Neuronal stem cell (in vitro differentiated cells): ENCODE data around the gene GPRC5B.

Experiments
- DNase-seq: peaks from one replicate; pipeline ENCODE4 v3.0.0-alpha.2; 2013; ENCODE audit warnings: low spot score
- H2AFZ ChIP-seq: one replicate; pipeline ENCODE4 v1.6.1; 2013; ENCODE audit warnings: mild to moderate bottlenecking, low read length, inconsistent platforms
- H2AK5ac ChIP-seq: 2 replicates; pipeline ENCODE4 v1.6.1; 2013; ENCODE audit warnings: low read depth, mild to moderate bottlenecking, inconsistent platforms, low read length, moderate library complexity, mixed read lengths
- H2BK120ac ChIP-seq: 2 replicates; pipeline ENCODE4 v1.6.1; 2013; ENCODE audit warnings: low read depth, mild to moderate bottlenecking, inconsistent platforms, low read length, moderate library complexity, mixed read lengths
- H2BK12ac ChIP-seq: one replicate; pipeline ENCODE4 v1.6.1; 2013; ENCODE audit warnings: low read length, inconsistent platforms
- H2BK15ac ChIP-seq: 2 replicates; pipeline ENCODE4 v1.6.1; 2013; ENCODE audit warnings: mild to moderate bottlenecking, low read length, inconsistent platforms, mixed read lengths
- H2BK5ac ChIP-seq: one replicate; pipeline ENCODE4 v1.6.1; 2013; ENCODE audit warnings: inconsistent platforms, mild to moderate bottlenecking, low read length, moderate library complexity
- H3K14ac ChIP-seq: one replicate; pipeline ENCODE4 v1.6.1; 2013; ENCODE audit warnings: low read length, inconsistent platforms
- H3K18ac ChIP-seq: 2 replicates; pipeline ENCODE4 v1.6.1; 2013; ENCODE audit warnings: low read length, inconsistent platforms
- H3K23ac ChIP-seq: 2 replicates; pipeline ENCODE4 v1.6.1; 2013; ENCODE audit warnings: low read depth, mild to moderate bottlenecking, mixed read lengths, low read length, inconsistent platforms; ENCODE audit not compliant: poor library complexity
- H3K27ac ChIP-seq: replicated peaks from 3 replicates; pipeline ENCODE4 v1.5.1; 2013; ENCODE audit warnings: low read length, inconsistent platforms
- H3K27me3 ChIP-seq, 3 experiments: 2 replicates each; pipeline ENCODE4 v1.6.1; 2013; ENCODE audit warnings: low read length in 3 of 3, mild to moderate bottlenecking in 2 of 3, inconsistent platforms in 1 of 3, low read depth in 1 of 3, mixed read lengths in 1 of 3, moderate library complexity in 1 of 3; ENCODE audit not compliant: control insufficient read depth in 3 of 3, insufficient read depth in 3 of 3
- H3K36me3 ChIP-seq, 2 donors: replicated peaks in 1 of 2; 2 replicates each; pipeline ENCODE4 v1.6.1; 2013; ENCODE audit warnings: low read length in 2 of 2; ENCODE audit not compliant: control insufficient read depth in 2 of 2, insufficient read depth in 2 of 2
- H3K4ac ChIP-seq: 2 replicates; pipeline ENCODE4 v1.6.1; 2013; ENCODE audit warnings: inconsistent platforms, mild to moderate bottlenecking, low read length, moderate library complexity
- H3K4me1 ChIP-seq, 2 donors: 1 replicate in 1 of 2; 2 replicates in 1 of 2; pipeline ENCODE4 v1.6.1; 2013; ENCODE audit warnings: low read length in 2 of 2, low read depth in 1 of 2; ENCODE audit not compliant: control insufficient read depth in 2 of 2, insufficient read depth in 1 of 2
- H3K4me2 ChIP-seq: one replicate; pipeline ENCODE4 v1.6.1; 2013; ENCODE audit warnings: mild to moderate bottlenecking, low read length, inconsistent platforms; ENCODE audit not compliant: insufficient read depth, poor library complexity, severe bottlenecking
- H3K4me3 ChIP-seq, 2 donors: 2 replicates each; pipeline ENCODE4 v1.5.1; 2013; ENCODE audit warnings: low read length in 2 of 2, mild to moderate bottlenecking in 2 of 2, inconsistent platforms in 1 of 2, moderate library complexity in 1 of 2
- H3K79me1 ChIP-seq: one replicate; pipeline ENCODE4 v1.6.1; 2013; ENCODE audit warnings: low read depth, mild to moderate bottlenecking, inconsistent platforms, low read length, moderate library complexity
- H3K9ac ChIP-seq: one replicate; pipeline ENCODE4 v1.6.1; 2013; ENCODE audit warnings: mild to moderate bottlenecking, low read depth, low read length, inconsistent platforms; ENCODE audit not compliant: poor library complexity
- H3K9me3 ChIP-seq, 2 donors: replicated peaks in 1 of 2; 2 replicates each; pipeline versions ENCODE3 to v1.6.1; 2013; ENCODE audit warnings: low read length in 2 of 2, mild to moderate bottlenecking in 2 of 2, inconsistent platforms in 1 of 2, low read depth in 1 of 2, mixed read lengths in 1 of 2, moderate library complexity in 1 of 2; ENCODE audit not compliant: control insufficient read depth in 2 of 2, insufficient read depth in 1 of 2
- H4K8ac ChIP-seq: one replicate; pipeline ENCODE4 v1.6.1; 2013; ENCODE audit warnings: low read depth, mild to moderate bottlenecking, inconsistent platforms, low read length, moderate library complexity
- H4K91ac ChIP-seq: one replicate; pipeline ENCODE4 v1.6.1; 2013; ENCODE audit warnings: low read length, low read depth, mild to moderate bottlenecking, inconsistent platforms; ENCODE audit not compliant: poor library complexity
- WGBS, 2 donors: extraction: QIAGEN DNeasy Blood & Tissue Kit; methylation state at CpG; one replicate each; pipeline ENCODE4 v1.1.7; 2013; ENCODE audit warnings: missing lambda C conversion rate in 2 of 2, mixed read lengths in 1 of 2; ENCODE audit not compliant: insufficient read length in 2 of 2, insufficient replicate concordance in 1 of 2; ENCODE audit errors: extremely low coverage in 2 of 2; 5-methylcytosine and 5-hydroxymethylcytosine counted together

The GPRC5B gene

DNA sequence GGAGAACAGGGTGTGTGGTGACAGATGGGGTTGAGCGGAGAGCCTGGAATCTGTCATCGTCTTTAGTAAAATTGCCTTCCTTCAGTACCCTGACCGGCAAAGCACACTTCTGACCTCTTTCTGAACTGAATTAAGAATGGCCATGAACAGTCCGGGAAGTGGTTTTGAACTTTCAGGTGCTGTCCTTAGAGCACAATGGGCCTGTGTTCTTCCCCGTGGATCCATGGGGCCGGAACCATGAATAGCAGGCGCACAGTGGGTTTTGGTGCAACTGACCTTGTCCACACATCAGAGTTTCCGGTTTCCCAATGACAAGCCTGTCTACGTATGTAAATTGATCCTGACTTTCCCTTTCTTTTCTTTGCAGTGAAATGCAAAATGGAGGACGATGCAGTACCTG, 28.5 kb downstream of the GPRC5B start:
- peaks cover 24 to 31% of the 10 kb centered on the region in 2 donors for H3K4me1 ChIP-seq
- H3K9ac ChIP-seq: no peak overlapping the region
- no peak overlapping the region for H2BK5ac ChIP-seq
- no peak overlapping the region for H2BK15ac ChIP-seq
- H2AFZ ChIP-seq: no peak overlapping the region
- DNase-seq: no peak
- H3K27ac ChIP-seq: no peak overlapping the region
- no peaks in the 10 kb centered on the region for H3K9me3 ChIP-seq
- H3K4me2 ChIP-seq: no peak overlapping the region
- H3K23ac ChIP-seq: no peak overlapping the region
- H3K4ac ChIP-seq: no peak overlapping the region
- no peak overlapping the region for H2BK12ac ChIP-seq
- peaks cover 2% of the 10 kb centered on the region for H3K79me1 ChIP-seq
- no peak overlapping the region for H2BK120ac ChIP-seq
- H3K27me3 ChIP-seq: no peaks in the 10 kb centered on the region
- H3K4me3 ChIP-seq: no peak overlapping the region
- H3K36me3 ChIP-seq: peaks cover 2 to 50% of the 10 kb centered on the region in 2 donors
- no peak overlapping the region for H3K14ac ChIP-seq
- no peak overlapping the region for H4K8ac ChIP-seq
- no peak overlapping the region for H2AK5ac ChIP-seq
- no peak overlapping the region for H3K18ac ChIP-seq
- no CpG with 5 or more reads among the region's 10 CpGs for WGBS, 2 donors
- no peak overlapping the region for H4K91ac ChIP-seq

DNA sequence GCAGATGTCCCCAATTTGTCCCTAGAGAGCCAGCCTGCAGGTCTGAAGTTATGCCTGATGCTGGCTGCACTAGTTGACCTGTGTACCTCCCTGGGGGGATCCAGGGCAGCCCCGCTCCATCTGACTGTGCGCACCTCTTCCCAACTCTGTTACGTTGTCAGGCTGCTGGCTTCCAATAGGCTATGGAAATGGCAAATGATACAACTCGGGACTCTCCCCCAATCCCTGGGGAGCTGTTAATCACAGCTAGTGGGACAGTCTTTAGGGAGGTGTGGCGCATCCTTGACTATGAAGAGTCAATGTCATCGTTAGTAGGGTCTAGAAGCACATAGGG, 30.1 kb downstream of the GPRC5B start:
- Histone ChIP-seq H4K91ac (no peak overlapping the region), H3K27ac (no peak overlapping the region), H3K18ac (no peak overlapping the region), H4K8ac (no peak overlapping the region), H2AFZ (no peak overlapping the region), H2BK120ac (no peak overlapping the region), H3K27me3 (no peaks in the 10 kb centered on the region), H3K4me1 (peaks cover 14 to 22% of the 10 kb centered on the region in 2 donors), H3K9me3 (no peaks in the 10 kb centered on the region), H3K4me3 (no peak overlapping the region), H2AK5ac (no peak overlapping the region), H2BK12ac (no peak overlapping the region), H3K36me3 (peaks cover 2 to 43% of the 10 kb centered on the region in 2 donors), H3K9ac (no peak overlapping the region), H3K23ac (no peak overlapping the region), H2BK15ac (no peak overlapping the region), H3K14ac (no peak overlapping the region), H3K4ac (no peak overlapping the region), H3K4me2 (no peak overlapping the region), H2BK5ac (no peak overlapping the region), H3K79me1 (no peaks in the 10 kb centered on the region)
- no peak for DNase-seq
- no CpG with 5 or more reads among the region's 6 CpGs for WGBS, 2 donors

DNA sequence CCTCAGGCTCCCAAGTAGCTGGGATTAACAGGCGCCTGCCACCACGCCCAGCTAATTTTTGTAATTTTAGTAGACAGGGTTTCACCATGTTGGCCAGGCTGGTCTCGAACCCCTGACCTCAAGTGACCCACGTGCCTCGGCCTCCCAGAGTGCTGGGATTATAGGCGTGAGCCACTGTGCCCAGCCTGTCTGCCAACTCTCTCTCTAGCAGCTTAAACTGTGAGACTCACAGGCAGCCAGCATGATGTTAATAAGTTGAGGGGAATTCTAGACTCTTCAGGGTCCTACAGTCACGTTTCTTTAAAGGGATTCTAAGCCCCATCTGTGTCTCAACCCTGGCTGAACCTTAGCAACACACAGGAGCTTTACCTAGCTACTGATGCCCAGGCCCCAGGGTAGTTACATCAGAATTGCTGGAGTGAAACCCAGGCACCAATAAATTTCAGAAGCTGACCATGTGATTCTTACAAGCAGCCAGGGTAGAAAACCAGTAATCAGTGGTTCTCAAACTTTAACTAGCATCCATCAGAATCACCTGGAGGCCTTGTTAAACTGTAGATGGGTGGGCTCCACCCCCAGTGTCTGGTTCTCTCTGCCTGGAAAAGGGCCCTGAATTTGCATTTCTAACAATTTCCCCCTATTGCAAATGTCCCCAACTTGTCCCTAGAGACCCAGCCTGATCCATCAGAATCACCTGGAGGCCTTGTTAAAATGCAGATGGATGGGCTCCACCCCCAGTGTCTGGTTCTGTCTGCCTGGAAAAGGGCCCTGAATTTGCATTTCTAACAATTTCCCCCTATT, 30.7 kb downstream of the GPRC5B start:
- H3K18ac ChIP-seq: no peak overlapping the region
- no CpG with 5 or more reads among the region's 7 CpGs for WGBS, 2 donors
- no peaks in the 10 kb centered on the region for H3K9me3 ChIP-seq
- H2BK120ac ChIP-seq: no peak overlapping the region
- H2AK5ac ChIP-seq: no peak overlapping the region
- no peaks in the 10 kb centered on the region for H3K79me1 ChIP-seq
- H3K14ac ChIP-seq: no peak overlapping the region
- H3K4me1 ChIP-seq: peaks cover 9 to 16% of the 10 kb centered on the region in 2 donors
- no peaks in the 10 kb centered on the region for H3K27me3 ChIP-seq
- H3K23ac ChIP-seq: no peak overlapping the region
- no peak overlapping the region for H3K4me2 ChIP-seq
- no peak for DNase-seq
- no peak overlapping the region for H2BK5ac ChIP-seq
- H3K4ac ChIP-seq: no peak overlapping the region
- no peak overlapping the region for H2BK15ac ChIP-seq
- no peak overlapping the region for H3K9ac ChIP-seq
- no peak overlapping the region for H4K91ac ChIP-seq
- H4K8ac ChIP-seq: no peak overlapping the region
- H3K27ac ChIP-seq: no peak overlapping the region
- no peak overlapping the region for H3K4me3 ChIP-seq
- H2AFZ ChIP-seq: no peak overlapping the region
- no peak overlapping the region for H2BK12ac ChIP-seq
- H3K36me3 ChIP-seq: peaks cover 0 to 37% of the 10 kb centered on the region in 2 donors

DNA sequence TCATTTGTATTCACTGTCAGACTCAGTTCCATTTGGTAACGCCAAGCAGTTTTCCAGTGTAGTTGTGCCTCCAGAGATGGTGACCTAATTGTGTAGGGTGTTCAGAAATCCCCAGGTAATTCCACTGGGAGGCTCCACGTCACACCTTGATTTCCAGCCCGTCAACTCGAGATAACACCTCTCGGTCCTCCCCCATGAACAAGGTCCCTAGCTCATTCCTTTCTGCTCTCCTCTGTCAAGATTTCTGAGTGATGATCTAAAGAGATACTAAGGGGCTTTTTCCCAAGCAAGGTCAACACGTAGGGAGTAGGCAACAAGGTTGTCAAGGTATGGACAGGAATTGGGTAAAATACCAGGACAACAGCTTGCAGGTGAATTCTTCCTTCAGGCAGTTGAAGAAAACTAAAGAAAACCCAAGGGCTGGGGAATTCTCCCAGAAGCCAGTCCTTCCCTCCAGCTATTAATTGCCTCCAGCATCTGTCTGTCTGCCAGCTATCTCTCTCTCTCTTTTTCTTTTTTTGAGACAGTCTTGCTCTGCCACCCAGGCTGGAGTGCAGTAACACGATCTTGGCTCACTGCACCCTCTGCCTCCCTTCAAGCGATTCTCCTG, 31.4 kb downstream of the GPRC5B start:
- no peak overlapping the region for H2AFZ ChIP-seq
- H3K27me3 ChIP-seq: no peaks in the 10 kb centered on the region
- no peaks in the 10 kb centered on the region for H3K79me1 ChIP-seq
- no peak overlapping the region for H2BK5ac ChIP-seq
- no peak overlapping the region for H3K27ac ChIP-seq
- no peak overlapping the region for H4K91ac ChIP-seq
- no peak overlapping the region for H3K9ac ChIP-seq
- no peak overlapping the region for H3K4ac ChIP-seq
- no peaks in the 10 kb centered on the region for H3K9me3 ChIP-seq
- no peak overlapping the region for H2BK12ac ChIP-seq
- H3K14ac ChIP-seq: no peak overlapping the region
- peaks cover 5 to 14% of the 10 kb centered on the region in 2 donors for H3K4me1 ChIP-seq
- no peak overlapping the region for H2BK15ac ChIP-seq
- H3K36me3 ChIP-seq: peaks cover 0 to 30% of the 10 kb centered on the region in 2 donors
- H3K18ac ChIP-seq: no peak overlapping the region
- H3K4me2 ChIP-seq: no peak overlapping the region
- H2BK120ac ChIP-seq: no peak overlapping the region
- no peak overlapping the region for H4K8ac ChIP-seq
- no peak overlapping the region for H3K23ac ChIP-seq
- WGBS, 2 donors: no CpG with 5 or more reads among the region's 8 CpGs
- H2AK5ac ChIP-seq: no peak overlapping the region
- no peak for DNase-seq
- no peak overlapping the region for H3K4me3 ChIP-seq
